Hematopoietic multipotent progenitor cell (in vitro differentiated cells): ENCODE results near the gene CKMT2. TPM values are rescaled to one million over a fixed set of nuclear protein-coding genes. Genes with fewer than 3 reads are reported as not detected.
"Not testable (repeated sequence)": the region's sequence is repeated elsewhere in the genome, so short reads cannot be mapped to it uniquely, and the experiment has no call there.

Source experiments
- DNase-seq, 3 donors: peaks; one replicate each; pipeline ENCODE4 v3.0.0-alpha.2; 2011 to 2015; ENCODE audit warnings: low read depth in 2 of 3, low spot score in 2 of 3
- total RNA-seq: library from RNA; depleted of rRNA; stranded (reverse); fragments of >200 nt; gene quantifications from one replicate; pipeline ENCODE4 v1.2.3, GENCODE V29; 2012

The CKMT2 gene
- total RNA-seq, 1 donor: 0.27 TPM

GRCh38 chr5:81249240-81249639 is 16.1 kb downstream of the CKMT2 start:
- DNase-seq: no peak

- DNase-seq: no peak
Measured at GRCh38 chr5:81250004-81250403, 16.9 kb downstream of the CKMT2 start.

- DNase-seq: no peak
Measured at GRCh38 chr5:81251922-81252321, 18.8 kb downstream of the CKMT2 start.

- no peak for DNase-seq
Measured at GRCh38 chr5:81252904-81253303, 19.8 kb downstream of the CKMT2 start.

- DNase-seq: no peak
Measured at GRCh38 chr5:81253875-81254274, 20.8 kb downstream of the CKMT2 start.

GRCh38 chr5:81254886-81255559 is 21.9 kb downstream of the CKMT2 start:
- no peak for DNase-seq

- no peak for DNase-seq
Measured at GRCh38 chr5:81256766-81257165, 23.6 kb downstream of the CKMT2 start.

- not testable (repeated sequence) for DNase-seq
Measured at GRCh38 chr5:81262796-81263195, 29.7 kb downstream of the CKMT2 start.

- DNase-seq: no peak
Measured at GRCh38 chr5:81265101-81265500, 32.0 kb downstream of the CKMT2 start.

- no peak for DNase-seq
Measured at GRCh38 chr5:81268521-81269196, 35.5 kb downstream of the CKMT2 start.

GRCh38 chr5:81269751-81270393 is 36.8 kb downstream of the CKMT2 start:
- DNase-seq: no peak

- not testable (repeated sequence) for DNase-seq
Measured at GRCh38 chr5:81270394-81271027, 37.4 kb downstream of the CKMT2 start.

GRCh38 chr5:81283976-81284375 is 50.9 kb downstream of the CKMT2 start:
- DNase-seq: no peak

- DNase-seq: no peak
Measured at GRCh38 chr5:81286059-81286617, 53.0 kb downstream of the CKMT2 start.

GRCh38 chr5:81288021-81288433 is 54.9 kb downstream of the CKMT2 start:
- DNase-seq: no peak

GRCh38 chr5:81290146-81290545 is 57.0 kb downstream of the CKMT2 start:
- DNase-seq: no peak

- DNase-seq: no peak
Measured at GRCh38 chr5:81292130-81292529, 59.0 kb downstream of the CKMT2 start.

GRCh38 chr5:81294021-81294420 is 60.9 kb downstream of the CKMT2 start:
- not testable (repeated sequence) for DNase-seq

GRCh38 chr5:81297531-81297930 is 64.4 kb downstream of the CKMT2 start:
- DNase-seq: no peak

- no peak for DNase-seq
Measured at GRCh38 chr5:81300921-81301270, 67.8 kb downstream of the CKMT2 start.
